Right lobe of liver (tissue), 6 donors: ENCODE data around the gene JAZF1. TPM values are rescaled to one million over a fixed set of nuclear protein-coding genes. Genes with fewer than 3 reads are reported as not detected.

Experiments
- ATAC-seq, 4 donors: fragments of 200-7000 bp; cut with Tn5 transposase; one replicate each; pipeline ENCODE4 v1.9.1; 2020; ENCODE audit warnings: mild to moderate bottlenecking in 4 of 4, moderate library complexity in 4 of 4
- DNase-seq, 3 donors: peaks; one replicate each; pipeline ENCODE4 v3.0.0-alpha.2; 2020
- H3K27ac ChIP-seq, 3 donors: fragments of 200-600 bp; one replicate each; pipeline ENCODE4 v1.8.0; 2022
- H3K27me3 ChIP-seq, 2 donors: fragments of 200-600 bp; one replicate each; pipeline ENCODE4 v1.8.0; 2022
- H3K36me3 ChIP-seq, 4 donors: fragments of 200-600 bp; sonication (generic) in 1 of 4; one replicate each; pipeline versions ENCODE4 v1.5.1 to v1.8.0; 2017 to 2022; ENCODE audit warnings: control low read depth in 1 of 4
- H3K4me1 ChIP-seq, 4 donors: fragments of 200-600 bp; sonication (generic) in 1 of 4; one replicate each; pipeline versions ENCODE4 v1.5.1 to v1.8.0; 2017 to 2022; ENCODE audit warnings: control low read depth in 1 of 4
- H3K4me3 ChIP-seq, 3 donors: fragments of 200-600 bp; one replicate each; pipeline ENCODE4 v1.8.0; 2022
- H3K9me3 ChIP-seq, 4 donors: fragments of 200-600 bp; sonication (generic) in 1 of 4; one replicate each; pipeline versions ENCODE4 v1.5.1 to v1.8.0; 2017 to 2022; ENCODE audit warnings: control low read depth in 1 of 4
- CTCF ChIP-seq, 4 donors: fragments of 200-600 bp in 3 of 4; fragments of 450-650 bp in 1 of 4; IDR thresholded peaks; one replicate each; pipeline versions ENCODE4 v1.5.1 to v1.8.0; 2016 to 2022; ENCODE audit warnings: antibody characterized with exemption in 4 of 4, mild to moderate bottlenecking in 2 of 4
- POLR2A ChIP-seq: fragments of 450-650 bp; IDR thresholded peaks from one replicate; pipeline ENCODE4 v1.6.1; 2017; ENCODE audit warnings: antibody characterized with exemption, mild to moderate bottlenecking
- WGBS: methylation state at CpG from one replicate; pipeline ENCODE4 v1.1.6; 2018; ENCODE audit warnings: low coverage, low lambda C conversion rate; ENCODE audit not compliant: insufficient coverage; ENCODE audit errors: missing lambda C conversion rate; 5-methylcytosine and 5-hydroxymethylcytosine counted together
- intact Hi-C, 2 donors: fragments of 100-400 bp; cut with DNase I; formaldehyde crosslinking; loops; one replicate each; pipeline versions ENCODE4 v1.11.2 to v1.14.1; 2022
- total RNA-seq, 6 experiments: library from RNA; depleted of rRNA in 2 of 6; stranded (reverse); fragments of >200 nt in 2 of 6; fragmentation: NEBNext Ultra II Directional in 3 of 6; extraction: Animal tissue kit (Norgen Biotek cat#: 25700) in 3 of 6; gene quantifications; one replicate each; pipeline versions ENCODE4 v1.1.0 to v1.2.4, GENCODE V29; 2016 to 2023
- donor health status: DM: no; HTN: yes; CAD: no.
- donor health status: DM: no; HTN: no; CAD: no.
- donor health status: DM: no; HTN: no; CAD: no.
- donor health status: DM: no; HTN: yes; CAD: no.
- donor health status: DM: no; HTN: yes; CAD: no.

JAZF1 gene
- total RNA-seq, 6 experiments from 2014 or later: 4.8 to 20.9 (median 6.9) TPM

- Histone ChIP-seq H3K4me3 (no peak overlapping the region), H3K27ac (no peak overlapping the region), H3K36me3 (no peaks in the 10 kb centered on the region), H3K4me1 (peaks cover 0 to 9% (median 0%) of the 10 kb centered on the region in 4 donors), H3K9me3 (no peaks in the 10 kb centered on the region), H3K27me3 (no peaks in the 10 kb centered on the region)
- intact Hi-C loops: no loop called here
- no peak for DNase-seq
- TF ChIP-seq POLR2A (no peak), CTCF (IDR thresholded peaks at IDR 0.05) (no peak)
- WGBS: 0% methylated on average over 1 of the region's 3 CpGs
- ATAC-seq: peak in 1 of 4 donors; percentile 9
Measured at GRCh38 chr7:28069388-28069787, 111.2 kb downstream of the JAZF1 start.

GRCh38 chr7:28068811-28069216, 111.8 kb downstream of the JAZF1 start:
- Histone ChIP-seq H3K9me3 (no peaks in the 10 kb centered on the region), H3K4me1 (peaks cover 0 to 13% (median 0%) of the 10 kb centered on the region in 4 donors), H3K36me3 (no peaks in the 10 kb centered on the region), H3K4me3 (no peak overlapping the region), H3K27me3 (no peaks in the 10 kb centered on the region), H3K27ac (no peak overlapping the region)
- DNase-seq (no peak), ATAC-seq (no peak)
- TF ChIP-seq CTCF (IDR thresholded peaks at IDR 0.05) (no peak), POLR2A (no peak)
- intact Hi-C loops: no loop called here
- WGBS: 100% methylated on average over 1 of the region's 1 CpG

- Histone ChIP-seq H3K4me3 (no peak overlapping the region), H3K27ac (no peak overlapping the region), H3K27me3 (no peaks in the 10 kb centered on the region), H3K9me3 (no peaks in the 10 kb centered on the region), H3K36me3 (no peaks in the 10 kb centered on the region), H3K4me1 (peaks cover 0 to 13% (median 0%) of the 10 kb centered on the region in 4 donors)
- TF ChIP-seq POLR2A: no peak
- no peak for TF ChIP-seq CTCF (IDR thresholded peaks at IDR 0.05)
- intact Hi-C loops: no loop called here
- DNase-seq (no peak), ATAC-seq (no peak)
Measured at GRCh38 chr7:28067171-28067570, 113.4 kb downstream of the JAZF1 start.

GRCh38 chr7:28065721-28066285, 114.8 kb downstream of the JAZF1 start:
- H3K9me3 ChIP-seq: no peaks in the 10 kb centered on the region
- H3K27me3 ChIP-seq: no peaks in the 10 kb centered on the region
- H3K36me3 ChIP-seq: no peaks in the 10 kb centered on the region
- DNase-seq (no peak), ATAC-seq (no peak)
- H3K4me1 ChIP-seq: peaks cover 0 to 13% (median 0%) of the 10 kb centered on the region in 4 donors
- WGBS: 81% methylated on average over 5 of the region's 8 CpGs
- intact Hi-C loops: no loop called here
- TF ChIP-seq CTCF (IDR thresholded peaks at IDR 0.05): no peak
- no peak for TF ChIP-seq POLR2A
- H3K27ac ChIP-seq: no peak overlapping the region
- no peak overlapping the region for H3K4me3 ChIP-seq

DNA sequence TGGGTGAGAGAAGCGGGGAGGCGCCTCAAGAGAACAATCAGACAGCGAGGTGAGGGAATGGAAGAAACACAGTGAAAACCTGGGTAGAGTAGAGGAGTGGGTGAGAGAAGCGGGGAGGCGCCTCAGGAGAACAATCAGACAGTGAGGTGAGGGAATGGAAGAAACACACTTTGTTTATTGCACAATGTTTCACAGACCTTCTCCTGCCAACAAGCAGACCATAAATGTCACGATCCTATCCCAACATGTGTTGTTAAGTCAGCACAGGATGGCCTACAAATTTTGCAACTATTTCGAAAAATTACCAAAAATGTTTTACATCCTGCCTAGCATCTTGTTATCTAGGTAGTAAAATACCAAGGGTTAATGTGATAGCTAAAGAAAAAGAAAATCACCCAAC, 115.3 kb downstream of the JAZF1 start:
- TF ChIP-seq CTCF (IDR thresholded peaks at IDR 0.05) (no peak), POLR2A (no peak)

More for the DNA sequence above, 115.3 kb downstream of the JAZF1 start:
- Histone ChIP-seq H3K9me3 (no peaks in the 10 kb centered on the region), H3K36me3 (no peaks in the 10 kb centered on the region), H3K27me3 (no peaks in the 10 kb centered on the region), H3K27ac (no peak overlapping the region), H3K4me3 (no peak overlapping the region), H3K4me1 (peaks cover 0 to 13% (median 0%) of the 10 kb centered on the region in 4 donors)
- DNase-seq (no peak), ATAC-seq (peak; percentile 36 to 73 (median 70))
- WGBS: 67% methylated on average over 7 of the region's 7 CpGs
- intact Hi-C loops: no loop called here
